HG02642 (cell line): ENCODE results near the gene PSMB7.

Experiments
- ATAC-seq: cut with Tn5 transposase; IDR thresholded peaks from one replicate; pipeline ENCODE4 v1.9.1; 2021; ENCODE audit warnings: mild to moderate bottlenecking; ENCODE audit not compliant: unreplicated experiment, poor library complexity

Gene PSMB7

DNA sequence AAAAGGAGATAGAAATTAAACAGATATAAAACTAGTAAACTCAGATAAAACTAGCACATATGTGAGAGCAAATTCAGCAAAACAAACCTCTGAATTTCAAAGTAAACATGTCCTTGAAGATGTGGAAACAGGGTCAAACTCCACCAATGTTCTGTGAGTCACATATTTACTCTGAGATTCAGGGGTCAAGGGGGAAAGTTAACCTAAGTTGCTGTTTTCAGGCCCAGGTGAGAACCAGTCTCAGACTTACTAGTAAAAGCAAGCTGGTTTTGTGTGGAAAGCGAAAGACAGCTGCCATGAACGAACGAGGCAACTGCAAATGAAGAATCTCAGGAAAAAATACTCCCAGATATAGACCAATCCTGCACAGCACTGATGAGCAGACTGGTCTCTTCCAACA is 29.0 kb downstream of the PSMB7 start:
- ATAC-seq = no peak

DNA sequence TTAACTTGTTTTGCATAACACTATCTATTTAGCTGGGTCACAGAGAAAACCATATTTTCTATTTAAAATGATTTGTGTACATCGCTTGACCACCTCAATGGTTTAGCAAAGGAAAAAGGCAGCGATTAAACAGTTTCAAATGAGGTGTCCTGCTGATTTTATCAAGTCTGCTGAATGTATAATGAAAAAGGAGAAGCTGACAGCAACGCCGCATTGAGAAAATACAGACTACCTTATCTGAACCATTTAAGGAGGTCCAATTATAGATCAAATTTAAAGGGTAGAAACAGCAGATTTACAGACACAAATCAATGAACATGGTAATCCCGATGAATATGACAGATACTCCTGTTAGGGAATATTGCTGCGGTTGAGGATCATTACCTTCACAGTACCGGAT is 29.6 kb downstream of the PSMB7 start:
- ATAC-seq = no peak

DNA sequence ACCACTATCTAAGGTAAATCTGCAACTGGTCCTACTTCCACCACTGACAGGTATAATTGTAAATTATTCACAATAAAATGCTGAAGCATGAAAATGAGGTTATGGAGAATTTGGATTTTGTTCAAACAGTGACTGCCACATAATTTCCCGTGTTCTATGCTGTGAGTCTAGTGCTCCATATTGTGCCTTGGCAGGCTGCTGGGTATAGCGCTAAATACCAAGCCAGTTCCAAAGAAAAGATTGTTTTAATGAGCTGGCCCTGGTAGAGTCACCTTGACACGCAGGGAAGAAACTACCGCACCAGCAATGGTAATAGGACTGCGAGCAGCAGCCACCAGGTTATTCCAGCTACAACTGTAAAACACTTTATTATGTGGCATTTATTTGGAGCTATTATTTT is 30.4 kb downstream of the PSMB7 start:
- no peak for ATAC-seq

DNA sequence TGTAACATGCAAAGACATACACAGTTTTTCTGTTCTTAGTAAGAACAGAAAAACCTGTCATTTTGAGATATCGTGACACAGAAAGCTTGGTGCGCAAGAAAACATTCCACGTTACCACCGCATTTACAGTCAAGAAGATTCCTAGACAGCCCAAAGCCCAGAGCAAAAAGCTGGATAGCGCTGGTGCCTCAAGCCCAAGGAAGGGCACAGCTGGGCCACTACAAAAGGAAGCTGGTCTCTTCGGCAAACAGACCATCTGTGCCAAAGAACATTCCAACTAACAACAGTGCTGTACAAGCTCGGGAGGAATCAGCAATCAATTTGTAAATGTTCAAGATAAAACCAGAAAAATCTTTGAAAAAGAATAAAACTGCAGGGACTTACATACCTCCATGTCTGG is 31.0 kb downstream of the PSMB7 start:
- no peak for ATAC-seq

DNA sequence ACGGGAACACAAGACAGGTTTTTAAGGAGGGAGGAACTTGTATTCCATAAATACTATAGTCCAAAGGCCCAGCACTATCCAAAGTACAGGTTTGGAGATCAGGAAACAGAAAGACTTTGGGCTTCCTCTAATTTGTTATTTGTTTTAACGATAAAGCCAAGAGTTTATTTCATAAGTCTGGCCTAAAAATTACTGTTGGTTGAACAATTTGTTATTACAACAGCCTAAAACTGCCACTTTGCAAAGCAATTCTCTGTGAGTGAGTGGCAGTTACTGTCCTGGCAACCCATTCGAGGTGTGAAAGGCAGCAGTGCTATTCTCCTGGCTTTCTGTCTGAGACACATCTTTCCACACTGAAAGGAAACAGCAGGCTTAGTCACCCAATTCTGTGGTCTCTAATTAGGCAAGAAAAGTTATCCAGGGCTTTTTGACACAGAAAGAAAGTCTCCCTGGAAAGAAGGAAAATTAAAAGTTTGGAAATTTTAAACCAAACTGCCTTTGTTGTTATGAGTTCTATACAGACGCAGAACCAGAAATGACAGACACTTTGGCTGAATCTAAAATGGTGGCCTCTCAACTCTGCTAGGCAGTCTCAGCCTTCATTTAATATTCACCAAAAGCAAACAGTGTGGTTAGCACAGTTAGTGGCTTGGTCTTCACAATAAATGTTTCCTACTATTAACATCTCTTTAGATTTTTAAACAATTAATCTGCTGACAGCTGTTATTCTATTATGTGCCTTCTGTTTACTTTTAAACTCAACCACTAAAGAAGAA is 33.9 kb downstream of the PSMB7 start:
- no peak for ATAC-seq

DNA sequence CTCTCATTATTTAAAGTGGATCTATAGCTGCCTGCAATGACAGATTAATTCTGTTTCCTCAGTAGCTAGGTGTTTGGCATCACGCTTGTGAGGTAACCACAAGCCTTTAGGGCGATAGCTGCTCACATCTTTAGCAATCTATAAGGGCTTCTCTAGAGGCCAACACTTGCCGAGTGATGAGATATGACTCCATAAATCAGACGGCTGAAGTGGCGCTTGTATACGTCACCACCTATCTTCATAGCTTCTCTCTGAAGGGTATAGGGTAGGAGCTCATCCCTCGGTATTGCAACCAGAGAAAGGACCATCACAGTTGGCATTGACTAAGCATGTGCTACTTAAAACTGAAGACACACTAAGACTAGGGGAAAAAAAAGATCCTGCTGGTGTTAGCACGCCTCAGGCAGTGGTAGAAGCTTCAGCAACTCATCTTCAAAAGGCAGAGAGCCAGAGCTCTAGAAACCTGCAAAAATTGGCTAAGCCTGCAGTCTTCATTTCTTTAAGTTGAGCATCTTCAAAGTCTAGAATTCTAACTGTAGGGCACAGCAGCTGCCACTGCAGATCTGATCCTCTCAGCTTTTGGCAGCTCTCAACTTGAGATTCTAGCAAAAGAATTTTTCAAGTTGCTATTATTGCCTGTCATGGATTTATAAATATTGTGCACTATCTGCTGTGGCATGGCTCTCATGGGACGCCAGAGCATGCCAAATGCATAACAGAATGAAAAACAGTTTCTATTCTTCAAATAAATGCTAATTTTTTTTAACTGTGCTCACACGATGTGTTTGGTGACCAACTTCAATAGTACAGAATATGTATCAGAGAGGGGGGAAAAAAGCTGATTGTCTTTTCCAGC is 37.5 kb downstream of the PSMB7 start:
- no peak for ATAC-seq

DNA sequence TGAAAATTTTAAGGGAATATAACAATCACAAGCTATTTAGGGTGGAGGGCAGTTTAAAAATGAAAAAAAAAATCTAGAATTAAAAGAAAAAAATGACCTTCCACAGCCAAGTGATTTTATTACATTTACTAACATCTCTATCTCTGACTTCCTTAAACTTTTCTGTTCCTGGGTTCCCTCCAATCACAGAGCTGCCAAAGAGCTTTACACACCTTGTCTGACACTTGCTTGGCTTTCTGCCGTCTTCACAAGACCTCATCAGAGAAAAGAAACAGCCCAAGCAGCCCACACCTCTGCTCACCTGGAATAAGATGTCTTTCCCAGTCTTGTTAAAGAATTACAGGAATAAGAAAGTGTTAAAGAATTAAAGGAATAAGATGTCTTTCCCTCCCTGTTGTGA is 38.9 kb downstream of the PSMB7 start:
- no peak for ATAC-seq

DNA sequence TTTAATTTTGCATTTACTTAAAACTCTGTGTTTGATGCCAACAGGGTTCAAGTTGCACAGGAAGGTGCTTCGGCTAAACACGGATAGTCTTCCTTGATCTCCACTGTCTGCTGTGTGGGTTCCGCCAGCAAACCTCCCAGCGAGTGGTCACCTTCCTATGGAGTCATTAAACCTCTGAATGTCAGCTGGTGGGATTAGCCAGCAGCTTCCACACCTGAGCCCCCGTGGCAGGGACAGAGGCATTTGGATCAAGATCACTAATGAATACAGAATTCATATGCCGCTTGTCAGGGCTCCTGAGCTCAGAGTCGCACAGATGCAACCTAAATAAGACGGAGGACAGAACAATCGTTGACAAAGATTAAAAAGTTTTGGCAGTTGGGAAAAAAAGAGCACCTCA is 39.5 kb downstream of the PSMB7 start:
- no peak for ATAC-seq

DNA sequence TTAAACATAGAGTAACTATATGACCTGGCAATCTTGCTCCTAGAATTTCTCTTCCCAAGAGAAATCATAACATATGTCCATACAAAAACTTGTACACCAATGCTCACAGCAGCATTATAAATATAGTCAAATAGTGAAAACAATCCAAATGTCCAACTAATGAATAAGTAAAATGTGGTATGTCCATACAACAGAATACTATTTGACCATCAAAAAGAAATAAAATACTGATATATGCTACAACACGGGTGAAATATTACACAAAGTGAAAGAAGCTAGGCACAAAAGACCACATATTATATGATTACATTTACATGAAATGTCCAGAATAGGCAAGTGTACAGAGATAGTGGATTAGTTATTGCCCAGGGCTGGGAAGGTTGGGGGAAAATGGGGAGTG is 41.4 kb downstream of the PSMB7 start:
- no peak for ATAC-seq

DNA sequence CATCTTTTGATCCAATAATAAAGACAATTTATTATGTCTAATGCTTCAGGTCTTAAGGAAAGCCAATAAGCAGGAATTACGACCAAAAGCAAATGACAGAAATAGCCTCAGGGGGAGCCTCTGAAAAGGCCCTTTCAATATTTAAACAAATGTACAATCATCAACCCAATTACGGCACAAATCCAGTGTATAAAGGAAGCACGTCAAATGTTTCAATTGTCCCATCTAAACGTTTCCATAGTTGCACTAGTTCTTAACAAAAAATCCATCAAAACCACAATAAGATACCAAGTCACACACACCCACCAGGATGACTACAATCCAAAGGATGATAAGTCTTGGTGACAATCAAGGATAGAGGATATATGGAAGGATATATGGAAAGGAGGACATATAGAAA is 41.9 kb downstream of the PSMB7 start:
- ATAC-seq = no peak

DNA sequence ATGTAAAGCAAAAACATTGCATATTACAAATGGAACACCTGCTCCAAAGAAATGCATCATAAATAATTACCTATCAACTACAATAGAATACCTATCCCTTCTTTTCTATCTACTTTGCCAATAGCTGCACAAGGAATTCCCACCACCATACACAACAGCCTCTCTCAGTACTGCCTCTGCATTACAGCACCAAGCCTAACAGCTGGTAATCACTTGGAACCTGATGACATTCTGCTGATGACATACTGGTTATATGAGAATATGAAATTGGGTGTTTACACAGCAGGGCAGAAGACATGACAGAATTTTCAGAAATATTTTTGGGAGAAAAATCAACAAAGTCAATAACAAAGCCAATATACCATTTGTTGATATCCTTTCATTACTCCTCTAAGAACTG is 43.2 kb downstream of the PSMB7 start:
- ATAC-seq = no peak

DNA sequence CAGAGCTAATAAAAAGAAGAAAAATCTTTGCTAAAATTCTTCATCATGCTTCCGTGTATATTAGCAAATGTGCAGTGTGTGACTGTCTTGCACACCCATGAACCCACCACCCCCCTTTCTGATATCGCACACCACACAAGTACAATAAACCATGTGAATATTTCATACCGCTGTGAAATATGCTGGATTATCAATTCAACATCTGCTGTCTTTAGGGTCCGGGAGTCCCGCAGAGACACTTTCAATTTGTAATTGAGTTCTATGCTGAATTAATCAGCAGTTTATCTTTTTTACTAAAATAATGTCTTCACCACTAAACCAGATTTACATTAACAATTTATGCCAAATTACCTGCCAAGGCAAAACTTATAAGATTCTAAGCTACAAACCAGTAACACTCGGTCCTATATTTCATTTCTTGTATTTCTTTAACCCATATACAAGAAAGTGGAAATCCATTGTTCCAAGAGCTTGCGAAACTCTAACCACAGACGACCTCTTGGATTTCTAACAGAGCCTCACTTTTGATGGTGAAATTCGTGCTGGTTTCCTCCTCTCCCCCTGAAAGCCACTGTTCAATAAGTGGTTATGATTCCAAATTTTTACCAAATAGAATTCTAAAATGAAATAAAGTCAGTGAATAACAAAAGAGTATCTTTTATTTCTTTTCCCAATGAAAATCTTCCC is 44.2 kb downstream of the PSMB7 start:
- no peak for ATAC-seq

DNA sequence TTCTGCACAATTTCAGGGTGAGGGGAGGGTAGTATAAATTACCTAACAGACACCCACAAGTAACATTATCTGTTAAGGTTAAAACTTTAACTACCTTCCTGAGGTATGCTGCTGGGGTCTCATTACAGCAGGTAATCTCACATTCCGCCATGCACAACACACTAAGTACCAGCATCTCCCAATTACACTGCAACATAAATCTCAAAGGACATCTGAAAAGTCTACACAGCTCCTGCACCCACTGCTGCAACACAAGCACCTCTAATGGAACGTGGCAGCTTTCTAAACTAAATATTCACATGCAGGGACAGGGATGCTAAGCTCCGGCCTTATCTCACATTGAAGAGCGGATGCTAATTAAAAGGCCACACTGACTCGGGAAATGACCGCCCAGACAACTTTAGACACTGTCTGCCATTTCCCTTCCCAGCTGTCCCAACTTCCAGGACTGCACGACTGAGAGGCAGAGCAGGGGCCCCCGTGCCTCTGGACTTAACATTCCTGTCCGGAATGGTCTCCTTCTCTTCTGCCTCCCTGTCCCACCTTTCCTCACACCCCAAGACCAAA is 45.9 kb downstream of the PSMB7 start:
- ATAC-seq = no peak

DNA sequence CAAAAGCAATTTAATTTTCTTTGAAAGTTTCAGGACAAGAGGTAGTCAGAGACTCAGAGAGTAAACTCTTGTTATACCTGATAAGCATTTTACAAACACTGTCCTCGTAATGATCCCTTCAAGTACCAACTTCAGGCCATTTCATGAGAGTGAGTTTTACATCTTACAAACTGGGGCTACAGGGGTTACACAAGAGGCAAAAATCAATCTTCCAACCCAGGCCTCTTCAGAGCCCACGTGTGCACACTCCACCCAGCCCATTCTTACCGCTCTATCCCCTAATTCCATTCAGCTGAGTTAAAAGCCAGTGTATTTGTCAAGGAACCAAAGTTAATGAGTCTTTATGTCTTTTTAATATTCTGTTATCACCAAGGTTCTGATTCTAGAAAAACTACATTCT is 46.5 kb downstream of the PSMB7 start:
- no peak for ATAC-seq

DNA sequence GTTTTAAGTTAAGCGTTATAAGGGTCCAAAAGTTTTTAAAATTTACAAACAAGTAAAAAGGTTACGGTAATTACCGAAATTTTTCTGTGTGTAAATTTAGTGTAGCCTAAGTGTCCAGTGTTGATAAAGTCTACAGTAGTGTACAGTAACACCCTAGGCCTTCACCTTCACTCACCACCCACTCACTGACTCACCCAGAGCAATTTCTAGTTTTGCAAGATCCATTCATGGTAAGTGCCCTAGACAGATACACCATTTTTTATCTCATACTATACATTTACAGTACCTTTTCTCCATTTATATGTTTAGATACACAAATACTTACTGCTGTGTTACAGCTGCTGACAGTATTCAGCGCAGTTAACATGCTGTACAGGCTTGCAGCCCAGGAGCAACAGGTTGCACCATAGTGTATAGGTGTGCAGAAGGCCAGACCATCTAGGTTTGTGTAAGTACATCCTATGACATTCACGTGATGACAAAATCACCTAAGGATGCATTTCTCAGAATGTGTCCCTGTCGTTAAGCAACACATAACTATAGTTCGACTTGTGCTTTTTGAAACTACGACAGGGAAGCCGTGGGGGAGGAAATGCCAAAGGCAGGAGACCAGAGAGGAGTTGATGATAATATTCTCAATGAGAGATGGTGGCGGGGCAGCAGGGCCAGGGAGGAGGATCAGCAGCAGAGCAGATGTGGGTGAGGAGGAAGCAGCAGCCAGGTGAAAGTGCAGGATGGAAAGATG is 48.6 kb downstream of the PSMB7 start:
- no peak for ATAC-seq

DNA sequence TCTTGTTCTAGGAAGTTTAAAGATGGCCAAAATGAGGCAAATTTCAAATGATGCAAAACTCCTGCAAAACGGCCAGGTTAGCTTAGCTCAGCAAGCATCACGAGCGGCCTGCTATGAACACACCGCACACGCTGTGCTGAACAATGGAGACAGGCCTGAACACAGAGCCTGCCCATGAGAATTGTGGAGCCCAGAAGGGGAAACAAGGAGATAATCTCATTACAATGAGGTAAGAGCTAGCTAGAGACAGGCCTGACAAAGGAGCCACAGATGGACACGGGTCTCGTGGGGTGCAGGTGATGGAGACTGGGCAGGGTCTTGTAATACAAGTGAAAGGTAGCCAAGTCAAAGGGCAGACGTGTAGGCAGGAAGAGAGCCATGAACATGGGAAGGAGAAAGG is 50.2 kb downstream of the PSMB7 start:
- ATAC-seq = no peak

DNA sequence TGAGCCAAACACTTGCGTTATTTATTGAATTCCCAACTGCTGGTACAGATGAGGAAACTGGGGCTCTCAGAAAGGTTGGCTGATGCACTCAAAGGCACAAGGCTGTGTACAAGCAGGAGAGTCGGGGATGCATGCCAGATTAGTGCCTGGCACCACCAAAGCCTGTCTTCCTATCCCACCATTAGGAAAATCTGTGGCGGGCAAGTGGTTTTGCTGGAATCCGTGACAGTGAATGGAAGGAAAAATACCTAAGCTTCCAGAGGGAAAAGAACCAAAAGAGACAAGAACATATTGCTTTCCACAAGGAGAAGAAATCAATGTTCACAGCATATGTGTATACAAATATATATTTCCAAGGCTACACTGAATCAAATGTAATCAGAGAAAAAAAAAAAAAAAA is 51.1 kb downstream of the PSMB7 start:
- no peak for ATAC-seq

DNA sequence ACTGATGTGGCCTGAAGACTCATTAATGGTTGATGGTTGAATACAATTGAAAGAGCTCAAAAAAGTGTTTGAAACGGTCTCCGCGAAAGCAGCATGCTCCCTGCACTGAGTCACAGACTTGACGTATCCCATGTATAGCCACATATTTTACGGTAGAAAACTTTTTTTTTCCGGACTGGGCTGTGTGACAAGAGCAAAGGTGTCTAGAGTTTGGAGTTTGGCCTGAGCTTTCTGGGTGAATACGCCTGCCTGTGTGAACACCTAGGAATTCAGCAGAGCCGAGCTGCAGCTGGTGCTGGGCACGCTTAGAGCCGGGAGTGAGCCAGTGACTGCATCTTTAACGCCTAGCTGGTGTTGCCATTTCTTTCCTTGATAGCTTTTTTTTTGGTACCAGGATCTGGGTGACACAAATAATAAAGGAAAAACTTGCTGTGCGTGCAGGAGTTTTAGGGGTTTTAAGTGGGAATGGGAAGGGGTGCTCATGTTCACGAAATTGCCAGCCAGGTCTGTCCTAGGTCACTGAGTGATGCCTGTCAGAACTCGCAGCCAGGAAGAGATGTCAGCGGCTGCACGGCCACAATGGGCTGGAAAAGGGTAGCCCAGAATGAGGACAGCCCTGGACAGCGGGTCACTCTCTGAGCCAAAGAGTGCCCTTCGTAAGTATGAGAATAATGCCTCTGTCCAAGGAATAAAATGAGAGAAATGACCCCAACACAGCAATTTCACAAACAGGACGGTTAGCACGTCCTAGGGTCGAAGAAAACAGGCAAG is 51.7 kb downstream of the PSMB7 start:
- ATAC-seq = no peak

DNA sequence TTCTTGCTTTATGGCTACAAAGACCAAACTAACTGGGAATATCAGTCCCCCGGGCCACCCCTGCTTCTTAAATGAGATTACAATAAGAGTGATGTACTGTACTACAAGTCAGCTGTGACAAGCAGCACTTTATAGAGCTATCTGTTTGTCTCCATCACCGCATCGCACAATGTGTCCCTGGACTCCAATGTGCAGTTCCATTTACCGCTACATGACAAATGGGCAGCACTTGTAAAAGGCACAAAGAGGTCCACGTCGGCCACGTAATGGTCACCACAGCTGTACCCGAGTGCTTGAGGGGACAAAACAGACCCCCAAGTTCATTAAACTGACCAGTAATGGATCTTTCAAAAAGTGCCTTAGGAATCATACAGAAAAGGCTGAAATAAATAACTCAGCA is 54.1 kb downstream of the PSMB7 start:
- no peak for ATAC-seq
